ENCODE measurements around the gene MESP1. TPM values are rescaled to one million over a fixed set of nuclear protein-coding genes. Genes with fewer than 3 reads are reported as not detected.

MESP1 gene
- polyA plus RNA-seq, 1 donor from 2014 or later, result 4.8 TPM

DNA sequence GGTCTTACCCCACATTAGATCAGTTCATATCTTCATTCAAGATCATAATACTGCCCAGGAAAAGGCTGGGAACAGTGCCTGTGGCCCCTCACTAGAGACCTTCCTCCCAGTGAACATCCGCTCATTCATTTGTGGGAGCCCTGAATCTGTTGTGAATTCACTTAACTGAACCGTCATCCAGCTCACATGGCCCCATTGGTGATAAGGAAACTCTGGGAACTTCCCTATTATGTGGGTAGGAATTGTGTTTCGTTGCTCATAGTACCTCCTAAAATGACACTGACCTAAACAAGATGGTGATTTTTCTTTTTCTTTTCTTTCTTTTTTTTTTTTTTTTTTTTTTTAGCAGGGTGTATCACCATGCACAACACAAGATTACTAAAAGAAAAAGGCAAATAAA, 18.3 kb upstream of the MESP1 start:
- no peaks in the 10 kb centered on the region for H3K9me2 ChIP-seq (ENCODE audit: insufficient read depth, low read length)
- H3K36me3 ChIP-seq (ENCODE audit: insufficient read depth, low read length), result no peaks in the 10 kb centered on the region
- no peak overlapping the region for H3K9ac ChIP-seq (ENCODE audit: low read length)
- H3F3A ChIP-seq (ENCODE audit: insufficient read depth, low read length, poor library complexity, severe bottlenecking), result no peaks in the 10 kb centered on the region
- TF ChIP-seq POLR2AphosphoS5 (IDR thresholded peaks at IDR 0.05) (no peak), EP300 (conservative IDR thresholded peaks at IDR 0.05; ENCODE audit: poor library complexity, severe bottlenecking) (no peak), RAD21 (conservative IDR thresholded peaks at IDR 0.05) (no peak), EZH2 (IDR thresholded peaks at IDR 0.05; ENCODE audit: borderline replicate concordance, insufficient read depth, low read length, poor library complexity, severe bottlenecking) (no peak), TAF1 (IDR thresholded peaks at IDR 0.05; ENCODE audit: low read depth) (no peak), MXI1 (conservative IDR thresholded peaks at IDR 0.05; ENCODE audit: poor library complexity, severe bottlenecking) (no peak), SMC3 (conservative IDR thresholded peaks at IDR 0.05; ENCODE audit: poor library complexity) (no peak)
- TF ChIP-seq, protein P1, sequence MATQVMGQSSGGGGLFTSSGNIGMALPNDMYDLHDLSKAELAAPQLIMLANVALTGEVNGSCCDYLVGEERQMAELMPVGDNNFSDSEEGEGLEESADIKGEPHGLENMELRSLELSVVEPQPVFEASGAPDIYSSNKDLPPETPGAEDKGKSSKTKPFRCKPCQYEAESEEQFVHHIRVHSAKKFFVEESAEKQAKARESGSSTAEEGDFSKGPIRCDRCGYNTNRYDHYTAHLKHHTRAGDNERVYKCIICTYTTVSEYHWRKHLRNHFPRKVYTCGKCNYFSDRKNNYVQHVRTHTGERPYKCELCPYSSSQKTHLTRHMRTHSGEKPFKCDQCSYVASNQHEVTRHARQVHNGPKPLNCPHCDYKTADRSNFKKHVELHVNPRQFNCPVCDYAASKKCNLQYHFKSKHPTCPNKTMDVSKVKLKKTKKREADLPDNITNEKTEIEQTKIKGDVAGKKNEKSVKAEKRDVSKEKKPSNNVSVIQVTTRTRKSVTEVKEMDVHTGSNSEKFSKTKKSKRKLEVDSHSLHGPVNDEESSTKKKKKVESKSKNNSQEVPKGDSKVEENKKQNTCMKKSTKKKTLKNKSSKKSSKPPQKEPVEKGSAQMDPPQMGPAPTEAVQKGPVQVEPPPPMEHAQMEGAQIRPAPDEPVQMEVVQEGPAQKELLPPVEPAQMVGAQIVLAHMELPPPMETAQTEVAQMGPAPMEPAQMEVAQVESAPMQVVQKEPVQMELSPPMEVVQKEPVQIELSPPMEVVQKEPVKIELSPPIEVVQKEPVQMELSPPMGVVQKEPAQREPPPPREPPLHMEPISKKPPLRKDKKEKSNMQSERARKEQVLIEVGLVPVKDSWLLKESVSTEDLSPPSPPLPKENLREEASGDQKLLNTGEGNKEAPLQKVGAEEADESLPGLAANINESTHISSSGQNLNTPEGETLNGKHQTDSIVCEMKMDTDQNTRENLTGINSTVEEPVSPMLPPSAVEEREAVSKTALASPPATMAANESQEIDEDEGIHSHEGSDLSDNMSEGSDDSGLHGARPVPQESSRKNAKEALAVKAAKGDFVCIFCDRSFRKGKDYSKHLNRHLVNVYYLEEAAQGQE (IDR thresholded peaks at IDR 0.05; ENCODE audit: borderline replicate concordance), result no peak
- TF ChIP-seq, protein P2, sequence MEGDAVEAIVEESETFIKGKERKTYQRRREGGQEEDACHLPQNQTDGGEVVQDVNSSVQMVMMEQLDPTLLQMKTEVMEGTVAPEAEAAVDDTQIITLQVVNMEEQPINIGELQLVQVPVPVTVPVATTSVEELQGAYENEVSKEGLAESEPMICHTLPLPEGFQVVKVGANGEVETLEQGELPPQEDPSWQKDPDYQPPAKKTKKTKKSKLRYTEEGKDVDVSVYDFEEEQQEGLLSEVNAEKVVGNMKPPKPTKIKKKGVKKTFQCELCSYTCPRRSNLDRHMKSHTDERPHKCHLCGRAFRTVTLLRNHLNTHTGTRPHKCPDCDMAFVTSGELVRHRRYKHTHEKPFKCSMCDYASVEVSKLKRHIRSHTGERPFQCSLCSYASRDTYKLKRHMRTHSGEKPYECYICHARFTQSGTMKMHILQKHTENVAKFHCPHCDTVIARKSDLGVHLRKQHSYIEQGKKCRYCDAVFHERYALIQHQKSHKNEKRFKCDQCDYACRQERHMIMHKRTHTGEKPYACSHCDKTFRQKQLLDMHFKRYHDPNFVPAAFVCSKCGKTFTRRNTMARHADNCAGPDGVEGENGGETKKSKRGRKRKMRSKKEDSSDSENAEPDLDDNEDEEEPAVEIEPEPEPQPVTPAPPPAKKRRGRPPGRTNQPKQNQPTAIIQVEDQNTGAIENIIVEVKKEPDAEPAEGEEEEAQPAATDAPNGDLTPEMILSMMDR (IDR thresholded peaks at IDR 0.05; ENCODE audit: poor library complexity, severe bottlenecking), result no peak
- H3K27me3 ChIP-seq (ENCODE audit: insufficient read depth, low read depth, low read length), result no peaks in the 10 kb centered on the region
- H2AFZ ChIP-seq (ENCODE audit: low read depth, low read length), result no peak overlapping the region
- H3K4me3 ChIP-seq (ENCODE audit: low read length), result no peak overlapping the region
- no peaks in the 10 kb centered on the region for H3K79me2 ChIP-seq (replicated peaks; ENCODE audit: insufficient read depth, low read length)
- H3K27ac ChIP-seq (ENCODE audit: low read length), result no peak overlapping the region
- H3K9me3 ChIP-seq (ENCODE audit: low read length), result no peaks in the 10 kb centered on the region
- H3K4me2 ChIP-seq (ENCODE audit: low read length), result no peak overlapping the region
- no peaks in the 10 kb centered on the region for H4K20me1 ChIP-seq (ENCODE audit: insufficient read depth)

- no peaks in the 10 kb centered on the region for H3K9me3 ChIP-seq (ENCODE audit: low read length)
- no peak overlapping the region for H3K4me2 ChIP-seq (ENCODE audit: low read length)
- H4K20me1 ChIP-seq (ENCODE audit: insufficient read depth), result no peaks in the 10 kb centered on the region
- no peak overlapping the region for H2AFZ ChIP-seq (ENCODE audit: low read depth, low read length)
- no peaks in the 10 kb centered on the region for H3F3A ChIP-seq (ENCODE audit: insufficient read depth, low read length, poor library complexity, severe bottlenecking)
- H3K27ac ChIP-seq (ENCODE audit: low read length), result no peak overlapping the region
- H3K79me2 ChIP-seq (replicated peaks; ENCODE audit: insufficient read depth, low read length), result no peaks in the 10 kb centered on the region
- TF ChIP-seq RAD21 (conservative IDR thresholded peaks at IDR 0.05) (no peak), EZH2 (IDR thresholded peaks at IDR 0.05; ENCODE audit: borderline replicate concordance, insufficient read depth, low read length, poor library complexity, severe bottlenecking) (no peak), SMC3 (conservative IDR thresholded peaks at IDR 0.05; ENCODE audit: poor library complexity) (no peak), POLR2AphosphoS5 (IDR thresholded peaks at IDR 0.05) (no peak), MXI1 (conservative IDR thresholded peaks at IDR 0.05; ENCODE audit: poor library complexity, severe bottlenecking) (no peak)
- TF ChIP-seq, protein P1 (IDR thresholded peaks at IDR 0.05; ENCODE audit: borderline replicate concordance), result no peak
- TF ChIP-seq, protein P2 (IDR thresholded peaks at IDR 0.05; ENCODE audit: poor library complexity, severe bottlenecking), result no peak
- H3K9me2 ChIP-seq (ENCODE audit: insufficient read depth, low read length), result no peaks in the 10 kb centered on the region
- no peaks in the 10 kb centered on the region for H3K36me3 ChIP-seq (ENCODE audit: insufficient read depth, low read length)
- H3K9ac ChIP-seq (ENCODE audit: low read length), result no peak overlapping the region
- no peaks in the 10 kb centered on the region for H3K27me3 ChIP-seq (ENCODE audit: insufficient read depth, low read depth, low read length)
- H3K4me3 ChIP-seq (ENCODE audit: low read length), result no peak overlapping the region
Measured at GRCh38 chr15:89768071-89768500, 17.0 kb upstream of the MESP1 start.

All from neural cell (in vitro differentiated cells).